PFSK-1 (cell line): ENCODE data around the gene ECT2.

Source experiments
- FOXP2 ChIP-seq: optimal IDR thresholded peaks from 2 replicates; pipeline ENCODE3; 2011; ENCODE audit warnings: borderline replicate concordance, control low read depth, inconsistent platforms; ENCODE audit not compliant: insufficient read depth; ENCODE audit errors: extremely low read length, extremely low read depth
- POLR2AphosphoS5 ChIP-seq: IDR thresholded peaks from 2 replicates; pipeline ENCODE4 v1.6.1; 2012; ENCODE audit warnings: low read depth, mild to moderate bottlenecking, control low read depth, low read length, moderate library complexity
- REST ChIP-seq, 2 experiments: IDR thresholded peaks; 2 replicates each; pipeline versions ENCODE4 v1.6.1 to v1.8.0; 2011 to 2012; ENCODE audit warnings: low read depth in 2 of 2, low read length in 2 of 2, control low read depth in 1 of 2, inconsistent platforms in 1 of 2, mild to moderate bottlenecking in 1 of 2, moderate library complexity in 1 of 2; ENCODE audit not compliant: insufficient read depth in 1 of 2
- SIN3A ChIP-seq: IDR thresholded peaks from 2 replicates; pipeline ENCODE4 v1.6.1; 2012; ENCODE audit warnings: mild to moderate bottlenecking, low read length, moderate library complexity, borderline replicate concordance; ENCODE audit not compliant: insufficient read depth
- TAF1 ChIP-seq: IDR thresholded peaks from 2 replicates; pipeline ENCODE4 v1.6.1; 2012; ENCODE audit warnings: low read length, control low read depth, borderline replicate concordance; ENCODE audit not compliant: insufficient read depth

The ECT2 gene

DNA sequence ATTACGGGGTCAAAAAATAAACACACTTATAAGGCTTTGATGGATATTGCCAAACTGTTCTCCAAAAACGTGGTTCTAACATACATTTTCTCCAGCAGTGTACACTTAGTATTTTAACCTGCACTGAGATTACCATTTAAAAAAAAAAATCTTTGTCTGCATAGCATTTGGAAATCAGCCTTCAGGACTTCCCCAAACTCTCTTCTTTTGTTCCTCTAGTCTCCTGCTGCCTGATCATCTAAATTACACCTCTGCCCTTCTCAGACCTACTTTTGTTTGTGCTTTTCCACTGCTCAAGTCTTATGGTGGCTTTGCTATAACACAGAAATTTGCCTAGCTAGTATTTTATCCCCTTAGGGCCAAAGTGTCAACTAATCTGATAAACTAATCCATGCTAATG lies 43.5 kb upstream of the ECT2 start:
- TF ChIP-seq FOXP2 (no peak), SIN3A (no peak), REST (IDR thresholded peaks at IDR 0.05; ENCODE audit: insufficient read depth in 1 of 2, low read depth in 2 of 2, low read length in 2 of 2) (no peak), TAF1 (no peak), POLR2AphosphoS5 (no peak)

DNA sequence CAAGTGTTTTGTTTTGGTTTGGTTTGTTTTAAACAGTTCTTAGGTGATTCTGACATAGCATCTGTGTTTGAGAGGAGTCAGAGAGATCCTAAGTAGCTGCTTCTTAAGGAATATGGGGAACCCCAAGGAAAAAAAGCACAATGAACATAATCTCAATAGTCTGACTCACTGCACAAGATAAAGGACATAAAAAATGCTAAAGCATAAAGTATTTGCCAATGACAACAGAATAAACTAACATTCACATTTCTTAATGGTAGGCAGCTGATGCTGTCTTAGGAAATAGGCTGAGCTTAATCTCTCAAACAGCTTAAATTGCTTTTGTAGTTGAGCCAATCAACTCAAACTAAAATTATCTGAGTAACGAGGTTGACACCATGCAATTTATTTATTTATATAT lies 42.6 kb upstream of the ECT2 start:
- TF ChIP-seq TAF1 (no peak), REST (IDR thresholded peaks at IDR 0.05; ENCODE audit: insufficient read depth in 1 of 2, low read depth in 2 of 2, low read length in 2 of 2) (no peak), POLR2AphosphoS5 (no peak), FOXP2 (no peak), SIN3A (no peak)

GRCh38 chr3:172708921-172709773 lies 41.4 kb upstream of the ECT2 start:
- TF ChIP-seq POLR2AphosphoS5: no peak
- no peak for TF ChIP-seq TAF1
- TF ChIP-seq REST (IDR thresholded peaks at IDR 0.05; ENCODE audit: insufficient read depth in 1 of 2, low read depth in 2 of 2, low read length in 2 of 2): no peak
- TF ChIP-seq FOXP2: no peak
- no peak for TF ChIP-seq SIN3A

GRCh38 chr3:172709774-172710663 lies 40.5 kb upstream of the ECT2 start:
- TF ChIP-seq FOXP2: no peak

GRCh38 chr3:172710664-172711453 lies 39.7 kb upstream of the ECT2 start, which contains the start of gene NCEH1:
Gene NCEH1 (minus strand): TSS chr3:172711067. CDS start chr3:172710984, 83 bp downstream.
- TF ChIP-seq SIN3A (0 out of 2 replicates have a peak, but pooled peaks have one; percentile 35), FOXP2 (peak; percentile 56), TAF1 (peak; percentile 29; the same call in 1 of the 2 replicates), POLR2AphosphoS5 (peak; percentile 77), REST (IDR thresholded peaks at IDR 0.05; ENCODE audit: insufficient read depth in 1 of 2, low read depth in 2 of 2, low read length in 2 of 2) (no peak)
